Right cardiac atrium (tissue), 5 donors: Measurements from ENCODE around the gene GNAQ. TPM values are rescaled to one million over a fixed set of nuclear protein-coding genes. Genes with fewer than 3 reads are reported as not detected.

Experiments
- ATAC-seq, 2 donors: fragments of 200-7000 bp; cut with Tn5 transposase; one replicate each; pipeline versions ENCODE4 v1.8.0 to v1.9.1; 2020; ENCODE audit warnings: moderate library complexity in 2 of 2, mild to moderate bottlenecking in 1 of 2
- DNase-seq, 3 donors: peaks; one replicate each; pipeline ENCODE4 v3.0.0-alpha.2; 2020
- H3K27ac ChIP-seq: one replicate; pipeline ENCODE4 v1.5.1; 2013; ENCODE audit warnings: mild to moderate bottlenecking, low read length, control low read depth, moderate library complexity
- H3K27me3 ChIP-seq: one replicate; pipeline ENCODE4 v1.6.1; 2013; ENCODE audit not compliant: control insufficient read depth, insufficient read depth
- H3K4me1 ChIP-seq: one replicate; pipeline ENCODE4 v1.6.1; 2013; ENCODE audit warnings: low read length; ENCODE audit not compliant: control insufficient read depth, insufficient read depth
- H3K4me3 ChIP-seq: one replicate; pipeline ENCODE4 v1.5.1; 2013; ENCODE audit warnings: low read length, control low read depth
- H3K9me3 ChIP-seq: one replicate; pipeline ENCODE4 v1.6.1; 2013; ENCODE audit warnings: low read length; ENCODE audit not compliant: control insufficient read depth
- WGBS: extraction: QIAGEN DNeasy Blood & Tissue Kit; methylation state at CpG from one replicate; pipeline ENCODE4 v1.1.7; 2013; 5-methylcytosine and 5-hydroxymethylcytosine counted together
- intact Hi-C, 4 donors: fragments of 100-400 bp; cut with DNase I; formaldehyde crosslinking; loops; one replicate each; pipeline versions ENCODE4 v1.11.0 to v1.14.0; 2022 to 2023
- polyA plus RNA-seq: library from polyadenylated mRNA; stranded (reverse); fragments of 200-250 nt; gene quantifications from one replicate; pipeline ENCODE4 v1.2.3, GENCODE V29; 2013
- total RNA-seq, 4 donors: library from RNA; stranded (reverse); fragmentation: NEBNext Ultra II Directional; extraction: Animal tissue kit (Norgen Biotek cat#: 25700); gene quantifications; one replicate each; pipeline ENCODE4 v1.2.1, GENCODE V29; 2021
- donor health status: healthy with polysubstance abuse.
- donor health status: DM: no; HTN: yes; CAD: no.
- donor health status: DM: no; HTN: no; CAD: no.
- donor health status: DM: no; HTN: yes; CAD: no; lungs with severe emphysema.
- donor health status: DM: yes; HTN: yes; CAD: no.

GNAQ gene
- total and polyA plus RNA-seq, 5 donors = 6.0 to 18.1 (median 16.4) TPM

GRCh38 chr9:77798140-77798539 is 233.5 kb downstream of the GNAQ start:
- 89% methylated on average over 1 of the region's 1 CpG for WGBS
- H3K27me3 ChIP-seq = no peaks in the 10 kb centered on the region
- H3K27ac ChIP-seq = no peak overlapping the region
- H3K9me3 ChIP-seq = no peaks in the 10 kb centered on the region
- intact Hi-C loops = no loop called here
- no peak for DNase-seq
- no peak overlapping the region for H3K4me3 ChIP-seq
- no peaks in the 10 kb centered on the region for H3K4me1 ChIP-seq
- no peak for ATAC-seq

GRCh38 chr9:77794985-77795384 is 236.6 kb downstream of the GNAQ start:
- 72% methylated on average over 3 of the region's 3 CpGs for WGBS
- intact Hi-C loops = no loop called here
- DNase-seq (no peak), ATAC-seq (no peak)
- H3K9me3 ChIP-seq = no peaks in the 10 kb centered on the region
- no peaks in the 10 kb centered on the region for H3K4me1 ChIP-seq
- no peaks in the 10 kb centered on the region for H3K27me3 ChIP-seq
- H3K27ac ChIP-seq = no peak overlapping the region
- no peak overlapping the region for H3K4me3 ChIP-seq

DNA sequence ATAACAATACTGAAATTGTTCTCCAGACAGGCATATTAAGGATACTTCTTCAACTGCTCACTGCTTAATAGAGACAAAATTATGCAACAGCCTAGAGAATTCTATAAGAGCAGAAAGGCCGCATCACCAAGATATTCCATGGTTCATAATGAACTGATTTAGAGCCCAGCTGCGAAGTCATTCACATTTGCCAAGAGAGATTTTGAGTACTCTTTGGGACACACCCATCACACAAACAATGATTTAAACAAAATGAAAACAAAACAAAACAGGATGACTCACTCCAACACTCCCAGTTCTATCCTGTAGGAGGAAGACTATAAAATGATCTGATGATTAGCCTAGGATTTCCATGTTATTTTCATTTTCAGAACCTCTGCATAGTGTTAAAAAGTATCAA is 237.8 kb downstream of the GNAQ start:
- Histone ChIP-seq H3K4me1 (no peaks in the 10 kb centered on the region), H3K4me3 (no peak overlapping the region), H3K9me3 (no peaks in the 10 kb centered on the region), H3K27me3 (no peaks in the 10 kb centered on the region), H3K27ac (no peak overlapping the region)
- ATAC-seq = peak in 1 of 2 donors; percentile 86
- 44% methylated on average over 2 of the region's 2 CpGs for WGBS
- intact Hi-C loops = no loop called here
- DNase-seq = no peak

- 93% methylated on average over 5 of the region's 5 CpGs for WGBS
- no peak for ATAC-seq
- H3K4me3 ChIP-seq = no peak overlapping the region
- no peak overlapping the region for H3K27ac ChIP-seq
- H3K27me3 ChIP-seq = no peaks in the 10 kb centered on the region
- DNase-seq = no peak
- intact Hi-C loops = loop anchor here in 1 of 4 donors (2.0 kb wide), 1 partner anchor 29 kb away; no protein-coding TSS in a partner anchor
- no peaks in the 10 kb centered on the region for H3K9me3 ChIP-seq
- H3K4me1 ChIP-seq = no peaks in the 10 kb centered on the region
These were observed 241.7 kb downstream of the GNAQ start for GRCh38 chr9:77789891-77790290.

- Histone ChIP-seq H3K4me1 (no peaks in the 10 kb centered on the region), H3K4me3 (no peak overlapping the region), H3K27ac (no peak overlapping the region), H3K9me3 (no peaks in the 10 kb centered on the region), H3K27me3 (no peaks in the 10 kb centered on the region)
- DNase-seq (no peak), ATAC-seq (no peak)
- 93% methylated on average over 2 of the region's 2 CpGs for WGBS
- intact Hi-C loops = no loop called here
These were observed 246.3 kb downstream of the GNAQ start for GRCh38 chr9:77785341-77785740.

DNA sequence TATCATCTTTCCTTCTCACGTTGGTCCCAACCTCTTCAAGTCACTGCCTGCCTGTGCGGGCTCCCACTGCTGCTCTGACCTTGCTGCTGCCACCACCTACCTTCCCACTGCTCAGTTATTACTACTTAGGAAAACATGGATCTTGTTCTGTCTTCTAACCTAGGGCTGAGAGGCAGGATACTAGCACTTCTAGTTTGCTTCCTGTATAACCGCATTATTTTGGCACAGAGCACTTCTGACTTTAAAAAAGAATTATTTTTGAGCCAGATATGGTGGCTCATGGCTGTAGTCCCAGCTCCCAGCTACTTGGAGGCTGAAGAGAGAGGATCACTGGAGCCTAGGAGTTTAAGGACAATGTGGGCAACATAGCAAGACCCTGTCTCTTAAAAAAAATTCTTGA is 248.1 kb downstream of the GNAQ start:
- Histone ChIP-seq H3K9me3 (no peaks in the 10 kb centered on the region), H3K27me3 (no peaks in the 10 kb centered on the region), H3K4me3 (no peak overlapping the region), H3K4me1 (no peaks in the 10 kb centered on the region), H3K27ac (no peak overlapping the region)
- 47% methylated on average over 3 of the region's 3 CpGs for WGBS
- ATAC-seq (peak; percentile 37 to 40), DNase-seq (no peak)
- intact Hi-C loops = no loop called here

DNA sequence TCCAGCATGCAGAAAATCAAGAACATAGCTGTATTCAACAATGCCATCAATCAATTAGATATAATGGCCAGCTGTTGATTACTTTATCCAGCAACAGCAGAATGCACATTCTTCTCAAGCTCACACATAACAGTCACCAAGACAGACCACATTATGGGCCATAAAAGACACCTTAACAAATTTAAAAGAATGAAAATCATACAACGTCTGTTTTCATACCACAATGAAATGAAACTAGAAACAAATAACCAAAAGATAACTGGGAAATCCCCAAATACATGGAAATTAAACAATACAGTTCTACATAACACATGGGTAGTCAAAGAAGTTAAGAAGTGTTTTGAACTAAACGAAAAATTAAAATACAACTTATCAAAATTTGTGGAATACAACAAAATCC is 252.6 kb downstream of the GNAQ start:
- no peaks in the 10 kb centered on the region for H3K27me3 ChIP-seq
- DNase-seq = no peak
- no peak overlapping the region for H3K4me3 ChIP-seq
- no peak for ATAC-seq
- H3K27ac ChIP-seq = no peak overlapping the region
- H3K9me3 ChIP-seq = no peaks in the 10 kb centered on the region
- 84% methylated on average over 2 of the region's 2 CpGs for WGBS
- intact Hi-C loops = no loop called here
- no peaks in the 10 kb centered on the region for H3K4me1 ChIP-seq

DNA sequence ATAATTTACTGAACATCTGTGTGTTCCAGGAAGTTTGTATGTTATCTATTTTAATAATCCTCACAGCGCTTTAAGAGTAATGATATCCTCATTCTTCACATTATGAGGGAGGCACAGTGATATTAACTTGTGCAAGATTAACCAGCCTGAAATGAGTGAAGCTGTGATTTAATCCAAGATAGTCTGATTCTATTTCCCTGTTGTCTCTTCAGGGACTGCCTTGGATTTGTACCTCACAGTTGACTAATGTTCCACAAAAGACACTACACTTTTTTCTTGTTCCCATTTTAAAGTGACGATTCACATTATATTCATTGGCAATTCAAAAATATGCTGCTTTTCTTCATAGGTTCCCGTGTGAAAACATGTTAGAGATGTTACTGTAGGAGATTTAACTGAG is 258.2 kb downstream of the GNAQ start:
- WGBS = 81% methylated on average over 3 of the region's 3 CpGs
- ATAC-seq = no peak
- DNase-seq = no peak
- Histone ChIP-seq H3K4me1 (no peaks in the 10 kb centered on the region), H3K9me3 (no peaks in the 10 kb centered on the region), H3K27me3 (no peaks in the 10 kb centered on the region), H3K4me3 (no peak overlapping the region), H3K27ac (no peak overlapping the region)
- intact Hi-C loops = no loop called here

DNA sequence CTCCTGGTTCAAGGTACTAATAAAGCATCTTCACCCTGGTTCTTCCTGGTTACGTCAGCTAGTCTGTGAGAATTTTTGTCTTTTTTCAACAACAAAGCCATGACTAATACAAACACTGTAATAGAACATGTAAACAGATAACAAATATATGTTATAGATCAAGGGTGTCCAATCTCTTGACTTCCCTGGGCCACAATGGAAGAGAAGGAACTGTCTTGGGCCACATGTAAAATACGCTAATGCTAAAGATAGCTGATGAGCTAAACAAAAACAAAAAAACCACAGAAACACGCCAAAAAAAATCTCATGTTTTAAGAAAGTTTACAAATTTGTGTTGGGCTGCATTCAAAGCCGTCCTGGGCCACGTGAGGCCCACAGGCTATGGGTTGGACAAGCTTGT is 259.0 kb downstream of the GNAQ start:
- Histone ChIP-seq H3K9me3 (no peaks in the 10 kb centered on the region), H3K27ac (no peak overlapping the region), H3K4me1 (no peaks in the 10 kb centered on the region), H3K4me3 (no peak overlapping the region), H3K27me3 (no peaks in the 10 kb centered on the region)
- DNase-seq (no peak), ATAC-seq (no peak)
- intact Hi-C loops = no loop called here
- WGBS = 81% methylated on average over 5 of the region's 5 CpGs

- intact Hi-C loops = no loop called here
- no peak overlapping the region for H3K27ac ChIP-seq
- H3K27me3 ChIP-seq = no peaks in the 10 kb centered on the region
- DNase-seq (no peak), ATAC-seq (no peak)
- no peak overlapping the region for H3K4me3 ChIP-seq
- no peaks in the 10 kb centered on the region for H3K9me3 ChIP-seq
- no peaks in the 10 kb centered on the region for H3K4me1 ChIP-seq
- WGBS = 92% methylated on average over 3 of the region's 3 CpGs
These were observed 260.4 kb downstream of the GNAQ start for GRCh38 chr9:77771171-77771570.

DNA sequence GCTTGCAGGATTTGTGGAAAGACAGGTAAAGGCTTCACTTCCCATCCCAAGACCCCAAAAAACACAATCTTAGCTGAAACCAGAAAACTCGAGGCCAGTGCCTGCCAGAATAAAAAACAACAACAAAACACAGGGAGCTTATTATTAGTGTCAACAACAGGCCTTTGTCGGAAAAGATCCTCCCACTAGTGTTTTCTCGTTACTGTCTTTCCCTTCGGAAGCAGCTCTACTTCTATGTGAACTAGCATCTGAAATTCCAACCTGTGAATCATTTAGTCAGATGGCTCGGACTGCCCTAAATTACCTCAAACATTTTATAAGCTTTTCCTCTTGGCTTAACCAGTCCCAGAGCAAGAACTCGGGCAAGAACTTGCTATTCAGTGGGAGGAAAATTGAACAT is 261.3 kb downstream of the GNAQ start:
- Histone ChIP-seq H3K4me1 (no peaks in the 10 kb centered on the region), H3K9me3 (no peaks in the 10 kb centered on the region), H3K27ac (no peak overlapping the region), H3K27me3 (no peaks in the 10 kb centered on the region), H3K4me3 (no peak overlapping the region)
- no peak for ATAC-seq
- intact Hi-C loops = no loop called here
- 73% methylated on average over 6 of the region's 6 CpGs for WGBS
- no peak for DNase-seq

DNA sequence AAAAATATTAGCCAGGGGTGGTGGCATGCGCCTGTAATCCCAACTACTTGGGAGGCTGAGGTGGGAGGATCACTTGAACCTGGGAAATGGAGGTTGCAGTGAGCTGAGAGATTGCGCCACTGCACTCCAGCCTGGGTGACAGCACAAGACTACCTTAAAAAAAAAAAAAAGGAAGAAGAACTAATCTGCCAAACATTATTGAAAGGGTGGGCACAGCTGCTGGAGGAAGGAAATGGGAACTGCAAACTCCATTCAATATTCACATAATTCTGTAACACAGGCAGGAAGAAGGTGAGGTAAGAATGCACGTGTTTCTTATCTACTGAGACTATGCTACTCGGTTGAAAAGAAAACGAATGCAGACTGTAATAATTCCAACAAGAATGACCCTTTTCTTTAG is 262.4 kb downstream of the GNAQ start:
- Histone ChIP-seq H3K27me3 (no peaks in the 10 kb centered on the region), H3K4me3 (no peak overlapping the region), H3K4me1 (no peaks in the 10 kb centered on the region), H3K9me3 (no peaks in the 10 kb centered on the region), H3K27ac (no peak overlapping the region)
- DNase-seq (peak in 1 of 3 donors; percentile 45), ATAC-seq (peak; percentile 55 to 63)
- 64% methylated on average over 5 of the region's 5 CpGs for WGBS
- intact Hi-C loops = no loop called here
